HuH-7.5 (cell line): Measurements from ENCODE around the gene TNFAIP6.
"Not testable (repeated sequence)": the region's sequence is repeated elsewhere in the genome, so short reads cannot be mapped to it uniquely, and the experiment has no call there.

Experiments used
- DNase-seq: peaks from one replicate; pipeline ENCODE4 v3.0.0; 2011; ENCODE audit warnings: low spot score

TNFAIP6 gene

DNA sequence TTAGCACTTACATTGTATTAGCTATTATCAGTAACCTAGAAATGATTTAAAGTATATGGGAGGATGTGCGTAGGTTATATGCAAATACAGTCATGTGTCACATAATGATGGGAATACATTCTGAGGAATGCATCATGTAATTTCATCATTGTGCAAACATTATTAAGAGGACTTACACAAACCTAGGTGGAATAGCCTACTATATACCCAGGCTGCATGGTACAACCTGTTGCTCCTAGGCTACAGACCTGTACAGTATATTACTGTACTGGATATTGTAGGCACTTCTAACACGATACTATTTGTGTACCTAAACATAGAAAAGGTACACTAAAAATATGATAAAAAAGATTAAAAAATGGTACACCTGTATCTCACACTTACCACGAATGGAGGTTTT is 60.3 kb downstream of the TNFAIP6 start:
- DNase-seq = no peak

GRCh38 chr2:151421681-151422080 is 64.3 kb downstream of the TNFAIP6 start:
- not testable (repeated sequence) for DNase-seq

GRCh38 chr2:151422917-151423439 is 65.6 kb downstream of the TNFAIP6 start:
- DNase-seq = no peak

DNA sequence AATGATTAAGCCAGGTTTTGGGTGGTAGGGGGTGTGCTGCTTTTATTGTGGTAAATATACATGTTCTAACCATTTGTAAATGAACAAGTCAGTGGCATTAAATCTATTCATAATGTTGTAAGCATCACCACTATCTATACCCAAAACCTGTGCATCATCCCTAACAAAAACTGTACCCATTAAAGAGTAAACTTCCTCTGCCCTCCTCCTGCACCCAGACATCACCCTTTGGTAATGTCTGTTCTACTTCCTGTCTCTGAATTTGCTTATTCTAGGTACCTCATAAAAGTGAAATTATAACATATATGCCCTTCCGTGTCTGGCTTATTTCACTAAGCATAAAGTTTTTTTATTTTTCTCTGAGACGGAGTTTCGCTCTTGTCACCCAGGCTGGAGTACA is 66.4 kb downstream of the TNFAIP6 start:
- DNase-seq = no peak
